NOMO-1 treated with DMSO at 0.1 percent for 48 hours (cell line): Measurements from ENCODE around the gene RBCK1.
"Not testable (repeated sequence)": the region's sequence is repeated elsewhere in the genome, so short reads cannot be mapped to it uniquely, and the experiment has no call there.

Source experiments
- DNase-seq: peaks from one replicate; lab custom pipeline; 2025; ENCODE audit not compliant: unreplicated experiment; lab: John Stamatoyannopoulos, UW

The RBCK1 gene

GRCh38 chr20:434661-435419 lies 26.7 kb downstream of the RBCK1 start:
- no peak for DNase-seq

GRCh38 chr20:435558-435957 lies 27.5 kb downstream of the RBCK1 start:
- no peak for DNase-seq

GRCh38 chr20:436476-436875 lies 28.4 kb downstream of the RBCK1 start:
- no peak for DNase-seq

GRCh38 chr20:437787-438486 lies 29.8 kb downstream of the RBCK1 start:
- DNase-seq = no peak

- DNase-seq = no peak
Observed at GRCh38 chr20:438571-439469, 30.7 kb downstream of the RBCK1 start.

- no peak for DNase-seq
Observed at GRCh38 chr20:440148-440547, 32.0 kb downstream of the RBCK1 start.

- DNase-seq = no peak
Observed at GRCh38 chr20:440636-441035, 32.5 kb downstream of the RBCK1 start.

GRCh38 chr20:443223-443775 lies 35.2 kb downstream of the RBCK1 start:
- no peak for DNase-seq

GRCh38 chr20:444117-444516 lies 36.0 kb downstream of the RBCK1 start:
- DNase-seq = no peak

- DNase-seq = no peak
Observed at GRCh38 chr20:444862-445426, 36.8 kb downstream of the RBCK1 start.

GRCh38 chr20:445514-446336 lies 37.6 kb downstream of the RBCK1 start:
- no peak for DNase-seq

- not testable (repeated sequence) for DNase-seq
Observed at GRCh38 chr20:452021-452420, 43.9 kb downstream of the RBCK1 start.

GRCh38 chr20:454951-455350 lies 46.9 kb downstream of the RBCK1 start:
- no peak for DNase-seq

GRCh38 chr20:458776-459175 lies 50.7 kb downstream of the RBCK1 start:
- no peak for DNase-seq

- DNase-seq = no peak
Observed at GRCh38 chr20:460180-460579, 52.1 kb downstream of the RBCK1 start.

GRCh38 chr20:460707-461106 lies 52.6 kb downstream of the RBCK1 start:
- DNase-seq = no peak

GRCh38 chr20:461254-462198 lies 53.4 kb downstream of the RBCK1 start:
- peak; percentile 28 for DNase-seq

- DNase-seq = peak; percentile 76
Observed at GRCh38 chr20:462199-462991, 54.3 kb downstream of the RBCK1 start, which contains the start of gene TBC1D20. TBC1D20 (minus strand) TSS chr20:462533; CDS start chr20:462405, 128 bp downstream.
